GM12865 (cell line): ENCODE results near the gene TMIGD3.

Experiments
- DNase-seq: peaks from one replicate; pipeline ENCODE4 v3.0.0; 2010; ENCODE audit warnings: low read depth
- H3K4me3 ChIP-seq: 2 replicates; pipeline ENCODE4 v1.5.1; 2011; ENCODE audit warnings: mild to moderate bottlenecking, low read depth, low read length, control low read depth
- CTCF ChIP-seq: IDR thresholded peaks from 2 replicates; pipeline ENCODE4 v1.5.1; 2011; ENCODE audit warnings: low read length, control low read depth, low read depth, inconsistent platforms; ENCODE audit not compliant: insufficient read depth; ENCODE audit errors: missing control alignments

Gene TMIGD3

DNA sequence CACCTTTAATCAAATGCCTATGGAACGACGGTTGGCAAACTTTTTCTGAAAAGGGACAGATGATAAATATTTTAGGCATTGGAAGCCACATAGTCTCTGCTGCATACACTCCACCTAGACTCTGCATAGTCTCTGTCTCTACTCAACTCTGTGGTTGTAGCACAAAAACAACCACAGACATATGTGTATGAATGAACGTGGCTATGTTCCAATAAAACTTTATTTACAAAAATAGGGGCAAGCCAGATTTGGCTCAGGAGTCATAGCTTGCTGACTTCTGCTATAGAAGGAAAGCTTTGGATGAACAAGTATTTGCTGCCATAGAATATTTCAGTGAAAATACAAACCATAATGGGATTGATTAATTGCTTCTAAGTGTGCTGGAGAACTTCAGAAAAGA is 37.5 kb upstream of the TMIGD3 start:
- H3K4me3 ChIP-seq = no peak overlapping the region
- no peak for TF ChIP-seq CTCF
- DNase-seq = no peak

- DNase-seq = no peak
- no peak for TF ChIP-seq CTCF
- H3K4me3 ChIP-seq = no peak overlapping the region
Measured at GRCh38 chr1:111538343-111539025, 35.1 kb upstream of the TMIGD3 start.

DNA sequence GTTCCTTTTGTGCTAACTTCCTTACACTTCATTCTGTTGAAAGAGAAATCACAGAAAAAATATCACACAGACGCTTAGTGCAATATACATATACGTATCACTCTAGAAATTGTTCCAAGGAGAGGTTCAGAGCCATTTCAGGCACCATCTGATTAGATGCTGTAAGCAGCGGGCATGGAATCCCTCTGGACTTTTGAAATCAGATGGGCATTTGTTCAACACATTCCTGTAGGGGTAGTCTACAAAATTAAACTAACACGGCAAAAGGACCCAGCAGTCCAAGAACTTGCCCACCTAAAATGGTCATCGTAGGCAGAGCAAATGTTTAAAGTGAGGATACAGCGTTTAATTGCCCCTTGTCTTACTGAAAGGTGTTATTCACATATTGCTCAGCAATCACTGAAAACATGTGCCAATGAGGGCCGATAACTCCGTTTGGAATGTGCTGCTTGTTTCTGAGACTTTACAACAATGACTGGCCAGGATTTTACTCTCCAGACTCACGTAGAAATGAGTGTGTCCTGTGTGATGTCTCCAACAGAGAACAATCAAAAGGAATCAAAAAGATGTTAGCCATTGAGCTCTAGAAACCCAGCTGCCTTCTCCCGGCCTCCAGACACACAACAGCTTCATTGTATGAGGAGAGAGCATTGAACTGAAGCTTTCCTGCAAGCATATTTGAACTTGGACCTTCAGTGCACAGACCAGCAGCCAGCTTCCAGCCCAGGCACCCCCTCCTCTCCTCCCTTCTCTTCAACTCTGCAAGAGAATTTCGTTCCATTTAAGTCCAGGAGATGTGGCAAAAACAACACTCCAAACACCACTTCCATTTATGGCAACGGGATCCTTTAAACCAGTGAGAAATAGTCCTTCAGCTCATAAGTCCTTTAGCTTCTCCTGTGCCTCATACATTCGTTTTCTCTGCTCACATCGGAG is 32.1 kb upstream of the TMIGD3 start:
- no peak overlapping the region for H3K4me3 ChIP-seq
- DNase-seq = no peak
- no peak for TF ChIP-seq CTCF

GRCh38 chr1:111520053-111520452 is 16.6 kb upstream of the TMIGD3 start:
- H3K4me3 ChIP-seq = no peak overlapping the region
- DNase-seq = no peak
- TF ChIP-seq CTCF = no peak

DNA sequence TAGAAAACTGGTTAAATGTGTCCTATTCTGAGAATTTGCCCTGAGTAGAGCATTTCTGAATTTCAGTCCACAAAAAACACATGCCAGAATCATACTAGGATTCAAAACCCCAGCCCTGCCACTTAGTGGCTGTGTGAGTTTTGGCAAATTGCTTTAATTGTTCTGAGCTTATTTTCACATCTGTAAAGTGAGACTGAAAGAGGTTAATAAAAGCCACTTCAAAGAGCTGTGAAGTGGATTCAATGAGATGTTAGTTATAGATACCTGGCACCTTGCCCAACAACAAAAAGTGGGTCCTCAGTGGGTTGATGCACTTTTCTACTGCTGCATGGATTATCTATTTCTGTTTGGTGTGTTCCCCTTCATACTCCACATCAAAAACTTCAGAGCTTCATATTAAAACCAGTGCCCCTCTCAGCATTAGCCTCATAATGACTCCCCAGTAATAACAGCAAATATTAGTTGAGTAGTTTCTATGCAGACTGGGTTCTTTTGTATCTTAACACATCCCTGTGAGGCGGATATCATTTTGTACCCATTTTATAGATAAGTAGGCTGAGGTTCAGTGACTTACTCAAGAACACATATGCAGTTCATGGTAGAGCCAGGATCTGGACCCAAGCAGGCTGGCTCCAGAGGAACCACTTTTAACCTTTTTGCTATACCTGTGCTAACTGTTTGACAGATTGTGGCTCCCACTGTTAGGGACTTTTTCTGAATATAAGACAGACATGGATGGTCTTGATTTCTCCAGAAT is 14.2 kb upstream of the TMIGD3 start:
- peak; percentile 64 for DNase-seq
- H3K4me3 ChIP-seq = no peak overlapping the region
- TF ChIP-seq CTCF = no peak

DNA sequence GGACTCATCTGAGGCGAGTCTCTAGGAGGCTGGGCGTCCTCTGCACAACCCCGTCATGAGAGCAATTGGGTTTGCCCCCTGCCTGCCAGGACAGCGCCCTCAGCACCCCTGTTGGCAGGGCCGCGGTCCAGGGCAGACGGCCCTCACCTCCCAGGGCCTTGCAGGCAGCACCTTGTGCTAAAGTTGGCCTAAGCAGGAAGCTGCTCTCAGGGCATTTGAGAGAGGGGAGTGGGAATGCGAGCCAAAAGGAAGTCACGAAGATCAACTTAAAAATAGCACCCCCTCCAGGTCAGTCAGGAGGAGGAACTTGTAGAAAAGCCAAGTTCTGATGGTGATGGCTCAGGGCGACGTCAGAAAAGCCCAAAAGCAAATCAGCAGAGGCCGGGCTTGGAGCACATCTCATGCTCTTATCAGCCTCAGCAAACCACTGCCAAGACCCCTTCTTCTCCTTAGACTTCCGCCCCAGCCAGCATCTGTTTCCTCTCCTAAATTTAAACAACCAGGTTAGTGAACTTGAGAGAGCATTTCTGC is 12.6 kb upstream of the TMIGD3 start:
- TF ChIP-seq CTCF = peak; percentile 54
- peak overlapping the region; percentile 60 for H3K4me3 ChIP-seq
- peak; percentile 80 for DNase-seq
